IMR-90 (cell line): ENCODE data around the gene GALNT9. TPM values are rescaled to one million over a fixed set of nuclear protein-coding genes. Genes with fewer than 3 reads are reported as not detected.

Experiments
- ATAC-seq: fragments of 200-7000 bp; cut with Tn5 transposase; 2 replicates; pipeline ENCODE4 v1.9.1; 2020; ENCODE audit warnings: low read depth, mild to moderate bottlenecking, moderate library complexity
- BruUV-seq: library from RNA; stranded (reverse); fragments of 400-500 nt; replicated peaks from 2 replicates; lab custom pipeline; 2021; lab: Mats Ljungman, UMichigan
- CTCF ChIA-PET: fragments of 300-600 bp; formaldehyde crosslinking; extraction: SDS; loops from one replicate; lab custom pipeline; 2021; ENCODE audit warnings: antibody characterized with exemption; lab: Yijun Ruan, JAX
- POLR2A ChIA-PET: fragments of 300-600 bp; sonication (Branson Sonifier 250); formaldehyde crosslinking; loops from one replicate; lab custom pipeline; 2022; ENCODE audit warnings: antibody characterized with exemption; ENCODE audit not compliant: unreplicated experiment; lab: Charles Lee
- DNase-seq: peaks from one replicate; pipeline ENCODE4 v3.0.0; 2013
- H2AFZ ChIP-seq: replicated peaks from 2 replicates; pipeline ENCODE3; 2013; ENCODE audit warnings: low read length, mild to moderate bottlenecking; ENCODE audit not compliant: poor library complexity
- H2AK5ac ChIP-seq: 2 replicates; pipeline ENCODE4 v1.6.1; 2013; ENCODE audit warnings: low read depth, low read length, inconsistent platforms
- H2AK9ac ChIP-seq: replicated peaks from 2 replicates; pipeline ENCODE3; 2013; ENCODE audit warnings: mild to moderate bottlenecking, low read depth, low read length, moderate library complexity; ENCODE audit not compliant: poor library complexity
- H2BK120ac ChIP-seq: 2 replicates; pipeline ENCODE4 v1.6.1; 2013; ENCODE audit warnings: low read depth, low read length, inconsistent platforms
- H2BK15ac ChIP-seq: 3 replicates; pipeline ENCODE4 v1.6.1; 2013; ENCODE audit warnings: low read depth, low read length, inconsistent platforms
- H2BK20ac ChIP-seq: 2 replicates; pipeline ENCODE4 v1.6.1; 2013; ENCODE audit warnings: low read depth, mild to moderate bottlenecking, inconsistent platforms, low read length, moderate library complexity
- H2BK5ac ChIP-seq: 2 replicates; pipeline ENCODE4 v1.6.1; 2013; ENCODE audit warnings: mild to moderate bottlenecking, low read depth, low read length, inconsistent platforms; ENCODE audit not compliant: poor library complexity, severe bottlenecking
- H3K14ac ChIP-seq: replicated peaks from 2 replicates; pipeline ENCODE4 v1.6.1; 2013; ENCODE audit warnings: low read depth, low read length, inconsistent platforms
- H3K18ac ChIP-seq: 2 replicates; pipeline ENCODE4 v1.6.1; 2013; ENCODE audit warnings: low read depth, low read length, control low read depth
- H3K23ac ChIP-seq: 2 replicates; pipeline ENCODE4 v1.6.1; 2013; ENCODE audit warnings: low read depth, low read length, inconsistent platforms
- H3K27ac ChIP-seq: 2 replicates; pipeline ENCODE4 v1.5.1; 2013; ENCODE audit warnings: mild to moderate bottlenecking, control low read depth, low read length; ENCODE audit not compliant: insufficient read depth
- H3K27me3 ChIP-seq: 2 replicates; pipeline ENCODE4 v1.6.1; 2013; ENCODE audit warnings: low read length; ENCODE audit not compliant: control insufficient read depth, insufficient read depth
- H3K36me3 ChIP-seq: 2 replicates; pipeline ENCODE4 v1.6.1; 2013; ENCODE audit warnings: low read length, mixed read lengths; ENCODE audit not compliant: control insufficient read depth, insufficient read depth
- H3K4ac ChIP-seq: 2 replicates; pipeline ENCODE4 v1.6.1; 2013; ENCODE audit warnings: low read depth, low read length, inconsistent platforms
- H3K4me1 ChIP-seq: 2 replicates; pipeline ENCODE4 v1.6.1; 2013; ENCODE audit warnings: low read length, mixed read lengths; ENCODE audit not compliant: control insufficient read depth, insufficient read depth
- H3K4me2 ChIP-seq: 2 replicates; pipeline ENCODE4 v1.6.1; 2013; ENCODE audit warnings: low read depth, mild to moderate bottlenecking, control low read depth, low read length, moderate library complexity
- H3K4me3 ChIP-seq: 2 replicates; pipeline ENCODE4 v1.5.1; 2013; ENCODE audit warnings: low read depth, mild to moderate bottlenecking, control low read depth, low read length, moderate library complexity; ENCODE audit not compliant: insufficient read depth
- H3K56ac ChIP-seq: 2 replicates; pipeline ENCODE4 v1.6.1; 2013; ENCODE audit warnings: low read length, inconsistent platforms; ENCODE audit not compliant: insufficient read depth; ENCODE audit errors: extremely low read depth
- H3K79me1 ChIP-seq, 2 experiments: 2 replicates each; pipeline ENCODE4 v1.6.1; 2013; ENCODE audit warnings: low read length in 2 of 2, inconsistent platforms in 1 of 2, low read depth in 1 of 2
- H3K9ac ChIP-seq: 2 replicates; pipeline ENCODE4 v1.6.1; 2013; ENCODE audit warnings: low read depth, low read length, control low read depth
- H3K9me1 ChIP-seq: 2 replicates; pipeline ENCODE4 v1.6.1; 2013; ENCODE audit warnings: low read length, inconsistent platforms; ENCODE audit not compliant: insufficient read depth
- H3K9me3 ChIP-seq: 2 replicates; pipeline ENCODE4 v1.6.1; 2013; ENCODE audit warnings: low read length; ENCODE audit not compliant: control insufficient read depth, insufficient read depth
- H4K20me1 ChIP-seq: 2 replicates; pipeline ENCODE4 v1.6.1; 2013; ENCODE audit warnings: low read length, inconsistent platforms; ENCODE audit not compliant: insufficient read depth
- H4K5ac ChIP-seq: 2 replicates; pipeline ENCODE4 v1.6.1; 2013; ENCODE audit warnings: mild to moderate bottlenecking, low read depth, low read length, control low read depth
- H4K8ac ChIP-seq, 2 experiments: 2 replicates each; pipeline ENCODE4 v1.6.1; 2013; ENCODE audit warnings: low read depth in 2 of 2, low read length in 2 of 2, control low read depth in 1 of 2, inconsistent platforms in 1 of 2
- H4K91ac ChIP-seq: 2 replicates; pipeline ENCODE4 v1.6.1; 2013; ENCODE audit warnings: low read depth, low read length, inconsistent platforms; ENCODE audit not compliant: insufficient read depth
- BHLHE40 ChIP-seq: fragments of 150-350 bp; IDR thresholded peaks from 2 replicates; pipeline ENCODE4 v1.6.1; 2016; ENCODE audit warnings: mild to moderate bottlenecking, low read depth, low read length
- MAZ ChIP-seq: IDR thresholded peaks from 2 replicates; pipeline ENCODE4 v1.6.1; 2012; ENCODE audit warnings: low read depth, mild to moderate bottlenecking, low read length, improper control_type of control experiment, moderate library complexity, borderline replicate concordance
- MXI1 ChIP-seq: IDR thresholded peaks from 2 replicates; pipeline ENCODE4 v1.6.1; 2012; ENCODE audit warnings: low read depth, mild to moderate bottlenecking, low read length, moderate library complexity, borderline replicate concordance
- NFE2L2 ChIP-seq: fragments of 150-350 bp; IDR thresholded peaks from 2 replicates; pipeline ENCODE4 v1.6.1; 2016; ENCODE audit warnings: low read depth, mild to moderate bottlenecking, low read length
- POLR2A ChIP-seq: IDR thresholded peaks from 2 replicates; pipeline ENCODE4 v1.6.1; 2012; ENCODE audit warnings: mild to moderate bottlenecking, low read depth, low read length
- RFX5 ChIP-seq: IDR thresholded peaks from 2 replicates; pipeline ENCODE4 v1.8.0; 2012; ENCODE audit warnings: low read depth, mild to moderate bottlenecking, low read length, moderate library complexity
- WGBS, 2 experiments: methylation state at CpG; one replicate each; pipeline versions ENCODE4 v1.1.5 to v1.1.7; 2013; ENCODE audit warnings: missing lambda C conversion rate in 2 of 2; ENCODE audit not compliant: insufficient read length in 1 of 2; ENCODE audit errors: extremely low coverage in 2 of 2; 5-methylcytosine and 5-hydroxymethylcytosine counted together
- dilution Hi-C: fragments of 300-500 bp; cut with HindIII; formaldehyde crosslinking; loops from one replicate; pipeline ENCODE4 v1.14.3; 2018; ENCODE audit warnings: low sequenced_read_pairs; ENCODE audit not compliant: unreplicated experiment
- in situ Hi-C: fragments of 300-500 bp; cut with MboI; formaldehyde crosslinking; loops from 3 replicates; pipeline ENCODE4 v1.14.3; 2019; ENCODE audit warnings: low sequenced_read_pairs, inconsistent platforms, mixed read lengths
- intact Hi-C: fragments of 100-400 bp; cut with micrococcal nuclease; formaldehyde crosslinking; loops from 2 replicates; pipeline ENCODE4 v1.10.0; 2022
- polyA plus RNA-seq, 3 experiments: library from polyadenylated mRNA; depleted of rRNA; stranded (reverse); fragments of >200 nt; gene quantifications; 2 replicates each; pipeline ENCODE4 v1.2.3, GENCODE V29; 2012; ENCODE audit warnings: low replicate concordance in 1 of 3
- total RNA-seq: library from RNA; depleted of rRNA; stranded (reverse); fragments of >200 nt; gene quantifications from 2 replicates; pipeline ENCODE4 v1.2.3, GENCODE V29; 2012
- TF ChIP-seq, protein P1 (sequence below): conservative IDR thresholded peaks from 2 replicates; pipeline ENCODE4 v1.5.1; 2012; ENCODE audit warnings: mild to moderate bottlenecking, low read depth, low read length, improper control_type of control experiment
- TF ChIP-seq, protein P2 (sequence below): fragments of 150-350 bp; IDR thresholded peaks from 2 replicates; pipeline ENCODE4 v1.6.1; 2017; ENCODE audit warnings: mild to moderate bottlenecking, antibody characterized with exemption, low read length, low read depth
- TF ChIP-seq, protein P3 (sequence below): fragments of 150-350 bp; IDR thresholded peaks from 2 replicates; pipeline ENCODE4 v1.6.1; 2016; ENCODE audit warnings: low read depth, mild to moderate bottlenecking, low read length, moderate library complexity, borderline replicate concordance

The GALNT9 gene
- total and polyA plus RNA-seq, 2 of the 4 experiments (the other 2 are of a cell fraction), result under 0.01 to 0.12 TPM

DNA sequence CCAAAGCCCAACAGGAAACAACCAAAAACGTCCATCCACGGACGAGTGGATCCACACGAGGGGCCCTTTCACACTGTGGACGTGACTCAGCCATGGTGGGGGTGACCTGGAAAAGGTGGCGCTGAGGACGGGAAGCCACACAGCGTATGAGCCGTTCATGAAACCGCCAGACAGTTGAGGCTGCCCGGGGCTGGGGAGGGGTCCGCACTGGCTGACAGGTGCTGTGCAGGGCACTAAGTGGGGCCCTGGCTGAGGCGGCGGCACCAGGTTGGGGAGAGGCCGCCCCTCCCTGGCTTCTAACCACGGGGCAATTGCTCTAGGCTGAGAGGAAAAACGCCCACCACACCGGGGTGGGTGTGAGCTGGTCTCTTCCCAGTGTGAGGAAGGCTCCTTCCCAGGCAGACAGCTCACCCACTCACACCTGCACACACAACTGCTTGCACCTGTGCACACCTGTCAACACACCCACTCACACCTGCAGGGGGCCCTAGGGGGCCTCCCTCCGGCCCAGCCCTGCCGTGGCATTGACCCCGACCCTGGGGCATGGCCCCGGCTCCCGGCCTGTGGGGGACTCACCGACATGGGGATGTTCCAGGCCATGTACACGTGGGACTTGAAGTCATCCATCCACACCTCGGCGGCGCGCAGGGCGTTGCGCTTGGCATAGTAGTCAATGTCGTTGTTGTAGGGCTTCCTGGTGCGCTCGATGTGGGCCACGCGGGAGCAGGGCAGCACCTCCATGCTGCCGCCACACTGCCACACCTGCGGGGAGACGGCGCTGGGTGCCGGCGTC lies 126.3 kb downstream of the GALNT9 start:
- in situ Hi-C loops, result no loop called here
- Histone ChIP-seq H2BK5ac (no peak overlapping the region), H3K36me3 (no peaks in the 10 kb centered on the region), H3K4ac (no peak overlapping the region), H2AFZ (no peak overlapping the region), H4K8ac (no peak overlapping the region), H4K20me1 (no peaks in the 10 kb centered on the region), H2AK5ac (no peak overlapping the region), H2BK120ac (no peak overlapping the region), H3K9me3 (no peaks in the 10 kb centered on the region), H3K27ac (no peak overlapping the region), H3K9me1 (no peaks in the 10 kb centered on the region), H2AK9ac (no peak overlapping the region), H3K18ac (no peak overlapping the region), H3K4me2 (no peak overlapping the region), H3K27me3 (peaks cover 30% of the 10 kb centered on the region), H3K4me1 (no peaks in the 10 kb centered on the region), H3K4me3 (no peak overlapping the region), H3K9ac (no peak overlapping the region), H4K5ac (no peak overlapping the region), H2BK20ac (no peak overlapping the region), H2BK15ac (no peak overlapping the region), H3K56ac (no peak overlapping the region), H3K79me1 (no peaks in the 10 kb centered on the region), H4K91ac (no peak overlapping the region), H3K14ac (no peak overlapping the region), H3K23ac (no peak overlapping the region)
- no peak for ATAC-seq
- intact Hi-C loops, result no loop called here
- POLR2A ChIA-PET, result no interaction called here
- no peak for DNase-seq
- BruUV-seq, result no TSS peak
- CTCF ChIA-PET, result no interaction called here
- WGBS, 2 experiments, result 86% methylated on average over 19 of the region's 42 CpGs; no CpG with 5 or more reads in 1 of the 2 experiments
- dilution Hi-C loops, result no loop called here
- TF ChIP-seq, protein P1, sequence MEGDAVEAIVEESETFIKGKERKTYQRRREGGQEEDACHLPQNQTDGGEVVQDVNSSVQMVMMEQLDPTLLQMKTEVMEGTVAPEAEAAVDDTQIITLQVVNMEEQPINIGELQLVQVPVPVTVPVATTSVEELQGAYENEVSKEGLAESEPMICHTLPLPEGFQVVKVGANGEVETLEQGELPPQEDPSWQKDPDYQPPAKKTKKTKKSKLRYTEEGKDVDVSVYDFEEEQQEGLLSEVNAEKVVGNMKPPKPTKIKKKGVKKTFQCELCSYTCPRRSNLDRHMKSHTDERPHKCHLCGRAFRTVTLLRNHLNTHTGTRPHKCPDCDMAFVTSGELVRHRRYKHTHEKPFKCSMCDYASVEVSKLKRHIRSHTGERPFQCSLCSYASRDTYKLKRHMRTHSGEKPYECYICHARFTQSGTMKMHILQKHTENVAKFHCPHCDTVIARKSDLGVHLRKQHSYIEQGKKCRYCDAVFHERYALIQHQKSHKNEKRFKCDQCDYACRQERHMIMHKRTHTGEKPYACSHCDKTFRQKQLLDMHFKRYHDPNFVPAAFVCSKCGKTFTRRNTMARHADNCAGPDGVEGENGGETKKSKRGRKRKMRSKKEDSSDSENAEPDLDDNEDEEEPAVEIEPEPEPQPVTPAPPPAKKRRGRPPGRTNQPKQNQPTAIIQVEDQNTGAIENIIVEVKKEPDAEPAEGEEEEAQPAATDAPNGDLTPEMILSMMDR, result no peak
- no peak for TF ChIP-seq POLR2A
- no peak for TF ChIP-seq MXI1
- no peak for TF ChIP-seq BHLHE40
- no peak for TF ChIP-seq RFX5
- TF ChIP-seq, protein P2, sequence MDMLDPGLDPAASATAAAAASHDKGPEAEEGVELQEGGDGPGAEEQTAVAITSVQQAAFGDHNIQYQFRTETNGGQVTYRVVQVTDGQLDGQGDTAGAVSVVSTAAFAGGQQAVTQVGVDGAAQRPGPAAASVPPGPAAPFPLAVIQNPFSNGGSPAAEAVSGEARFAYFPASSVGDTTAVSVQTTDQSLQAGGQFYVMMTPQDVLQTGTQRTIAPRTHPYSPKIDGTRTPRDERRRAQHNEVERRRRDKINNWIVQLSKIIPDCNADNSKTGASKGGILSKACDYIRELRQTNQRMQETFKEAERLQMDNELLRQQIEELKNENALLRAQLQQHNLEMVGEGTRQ, result no peak
- TF ChIP-seq NFE2L2, result no peak
- no peak for TF ChIP-seq MAZ
- TF ChIP-seq, protein P3, sequence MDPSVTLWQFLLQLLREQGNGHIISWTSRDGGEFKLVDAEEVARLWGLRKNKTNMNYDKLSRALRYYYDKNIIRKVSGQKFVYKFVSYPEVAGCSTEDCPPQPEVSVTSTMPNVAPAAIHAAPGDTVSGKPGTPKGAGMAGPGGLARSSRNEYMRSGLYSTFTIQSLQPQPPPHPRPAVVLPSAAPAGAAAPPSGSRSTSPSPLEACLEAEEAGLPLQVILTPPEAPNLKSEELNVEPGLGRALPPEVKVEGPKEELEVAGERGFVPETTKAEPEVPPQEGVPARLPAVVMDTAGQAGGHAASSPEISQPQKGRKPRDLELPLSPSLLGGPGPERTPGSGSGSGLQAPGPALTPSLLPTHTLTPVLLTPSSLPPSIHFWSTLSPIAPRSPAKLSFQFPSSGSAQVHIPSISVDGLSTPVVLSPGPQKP, result no peak
